Cardiac muscle cell (in vitro differentiated cells and primary cell): ENCODE results near the gene GABPA. TPM values are rescaled to one million over a fixed set of nuclear protein-coding genes. Genes with fewer than 3 reads are reported as not detected.

Source experiments
- DNase-seq, 2 donors: peaks; one replicate each; pipeline versions ENCODE4 v3.0.0 to v3.0.0-alpha.2; 2010 to 2017; ENCODE audit warnings: low read depth in 1 of 2, low spot score in 1 of 2
- H3K27ac ChIP-seq: fragments of 200-600 bp; sonication (generic); 2 replicates; pipeline ENCODE4 v1.5.1; 2016
- H3K27me3 ChIP-seq: fragments of 200-600 bp; sonication (generic); 2 replicates; pipeline ENCODE4 v1.6.0; 2016; ENCODE audit warnings: control low read depth
- H3K36me3 ChIP-seq: fragments of 200-600 bp; sonication (generic); 2 replicates; pipeline ENCODE4 v1.5.1; 2016; ENCODE audit warnings: control low read depth
- H3K4me1 ChIP-seq: fragments of 200-600 bp; sonication (generic); 2 replicates; pipeline ENCODE4 v1.8.1; 2017; ENCODE audit warnings: low read depth, mild to moderate bottlenecking, mixed run types
- H3K4me3 ChIP-seq: fragments of 200-600 bp; sonication (generic); 2 replicates; pipeline ENCODE4 v1.5.1; 2016; ENCODE audit warnings: mild to moderate bottlenecking
- H3K9me3 ChIP-seq: fragments of 200-600 bp; sonication (generic); 2 replicates; pipeline ENCODE4 v1.5.1; 2017; ENCODE audit warnings: low read depth, mild to moderate bottlenecking, control low read depth
- CTCF ChIP-seq: IDR thresholded peaks from 2 replicates; pipeline ENCODE4 v1.5.1; 2012; ENCODE audit warnings: low read depth, mild to moderate bottlenecking, low read length
- polyA plus RNA-seq: library from polyadenylated mRNA; unstranded; fragments of >200 nt; fragmentation: Nextera tagmentation; extraction: Ambion mirVana; gene quantifications from 2 replicates; pipeline ENCODE4 v1.2.1, GENCODE V29; 2016
- total RNA-seq: library from RNA; depleted of rRNA; stranded (reverse); fragments of >200 nt; gene quantifications from 2 replicates; pipeline ENCODE4 v1.2.3, GENCODE V29; 2016

The GABPA gene
- total and polyA plus RNA-seq, 2 experiments from 2014 or later, result 18.5 to 20.4 TPM

DNA sequence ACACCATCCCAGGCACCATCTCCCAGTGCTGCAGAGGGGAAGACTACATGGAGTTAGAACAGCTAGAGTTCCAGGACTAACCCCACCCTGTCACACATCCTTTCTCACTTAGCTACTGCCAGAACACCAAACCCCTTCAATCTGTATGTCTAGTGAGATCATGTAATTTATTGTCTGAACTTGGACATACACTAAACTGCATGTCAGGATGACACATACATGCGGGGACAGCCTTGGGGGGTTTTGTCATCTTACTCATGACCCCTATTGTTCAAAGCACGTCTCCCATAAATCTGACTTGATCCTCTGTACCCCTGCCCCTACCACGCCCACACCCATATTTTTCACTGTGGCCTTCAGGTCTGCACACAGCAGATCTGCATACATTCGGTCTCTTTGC lies 71.3 kb downstream of the GABPA start:
- no peak for DNase-seq
- Histone ChIP-seq H3K27me3 (no peaks in the 10 kb centered on the region), H3K27ac (no peak overlapping the region), H3K9me3 (no peaks in the 10 kb centered on the region), H3K4me1 (no peaks in the 10 kb centered on the region), H3K4me3 (no peak overlapping the region), H3K36me3 (no peaks in the 10 kb centered on the region)
- no peak for TF ChIP-seq CTCF

- H3K9me3 ChIP-seq, result no peaks in the 10 kb centered on the region
- H3K27ac ChIP-seq, result no peak overlapping the region
- H3K36me3 ChIP-seq, result no peaks in the 10 kb centered on the region
- TF ChIP-seq CTCF, result no peak
- no peak for DNase-seq
- no peak overlapping the region for H3K4me3 ChIP-seq
- H3K4me1 ChIP-seq, result no peaks in the 10 kb centered on the region
- H3K27me3 ChIP-seq, result no peaks in the 10 kb centered on the region
Measured at GRCh38 chr21:25807191-25807590, 72.4 kb downstream of the GABPA start.

DNA sequence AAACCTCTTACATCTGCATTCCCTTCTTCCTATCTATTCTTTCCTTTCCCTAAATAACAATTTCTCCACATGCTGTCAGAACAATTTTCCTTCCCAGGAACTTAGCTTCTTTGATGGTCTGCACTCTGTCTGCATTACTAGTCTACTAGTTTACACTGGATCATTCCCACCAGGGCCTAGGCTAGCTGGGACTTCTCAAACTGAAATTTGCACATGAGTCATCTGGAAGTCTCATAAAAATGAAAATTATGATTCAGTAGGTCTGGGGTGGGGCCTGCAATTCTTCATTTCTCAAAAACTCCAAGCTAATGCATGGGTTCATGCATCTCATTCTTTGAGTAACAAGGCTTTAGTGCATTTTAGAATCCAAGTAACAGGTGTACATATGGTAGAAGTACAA lies 74.2 kb downstream of the GABPA start:
- Histone ChIP-seq H3K27ac (no peak overlapping the region), H3K4me3 (no peak overlapping the region), H3K36me3 (no peaks in the 10 kb centered on the region), H3K4me1 (no peaks in the 10 kb centered on the region), H3K27me3 (no peaks in the 10 kb centered on the region), H3K9me3 (no peaks in the 10 kb centered on the region)
- TF ChIP-seq CTCF, result no peak
- no peak for DNase-seq

GRCh38 chr21:25811186-25811585 lies 76.4 kb downstream of the GABPA start:
- no peaks in the 10 kb centered on the region for H3K4me1 ChIP-seq
- no peak overlapping the region for H3K4me3 ChIP-seq
- TF ChIP-seq CTCF, result no peak
- no peak for DNase-seq
- H3K27me3 ChIP-seq, result no peaks in the 10 kb centered on the region
- H3K36me3 ChIP-seq, result no peaks in the 10 kb centered on the region
- H3K9me3 ChIP-seq, result no peaks in the 10 kb centered on the region
- no peak overlapping the region for H3K27ac ChIP-seq

- Histone ChIP-seq H3K27me3 (no peaks in the 10 kb centered on the region), H3K9me3 (no peaks in the 10 kb centered on the region), H3K36me3 (no peaks in the 10 kb centered on the region), H3K4me1 (no peaks in the 10 kb centered on the region), H3K27ac (no peak overlapping the region), H3K4me3 (no peak overlapping the region)
- no peak for DNase-seq
- TF ChIP-seq CTCF, result no peak
Measured at GRCh38 chr21:25813917-25814316, 79.1 kb downstream of the GABPA start.

- Histone ChIP-seq H3K27me3 (no peaks in the 10 kb centered on the region), H3K9me3 (no peaks in the 10 kb centered on the region), H3K4me1 (no peaks in the 10 kb centered on the region), H3K36me3 (no peaks in the 10 kb centered on the region), H3K4me3 (no peak overlapping the region), H3K27ac (no peak overlapping the region)
- no peak for DNase-seq
- TF ChIP-seq CTCF, result no peak
Measured at GRCh38 chr21:25818121-25818520, 83.3 kb downstream of the GABPA start.
